Measurements from ENCODE around the gene LOXL3. TPM values are rescaled to one million over a fixed set of nuclear protein-coding genes. Genes with fewer than 3 reads are reported as not detected.

Gene LOXL3
- total RNA-seq, 1 donor from 2014 or later, result 24.2 TPM

DNA sequence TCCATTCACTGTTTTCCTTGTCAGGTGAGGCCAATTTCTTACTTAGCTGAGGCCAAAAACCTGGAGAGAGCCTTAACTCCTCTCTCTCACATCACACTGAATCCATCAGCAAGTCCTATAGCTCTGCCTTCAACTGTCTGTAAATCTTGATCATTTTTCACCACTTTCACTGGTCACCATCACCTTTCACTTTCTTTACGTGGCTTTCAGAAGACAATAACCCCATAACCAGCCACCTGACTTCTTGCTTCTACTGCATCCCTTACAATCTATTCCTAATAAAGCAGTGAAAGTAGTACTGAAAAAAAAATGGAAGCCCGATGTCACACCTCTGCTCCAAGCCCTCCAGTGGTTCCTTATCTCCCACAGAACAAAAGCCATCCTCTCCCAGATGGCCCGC lies 7.7 kb downstream of the LOXL3 start:
- Histone ChIP-seq H3K79me2 (ENCODE audit: low read depth) (peaks cover 4% of the 10 kb centered on the region), H2AFZ (replicated peaks) (no peak overlapping the region), H3K9ac (no peak overlapping the region), H3F3A (ENCODE audit: low read depth) (peaks cover 13% of the 10 kb centered on the region), H3K4me3 (no peak overlapping the region), H3K4me1 (peaks cover 4% of the 10 kb centered on the region), H3K27me3 (peaks cover 38% of the 10 kb centered on the region), H3K36me3 (no peaks in the 10 kb centered on the region), H3K4me2 (no peak overlapping the region), H3K9me3 (ENCODE audit: low read depth) (no peaks in the 10 kb centered on the region), H3K27ac (no peak overlapping the region), H4K20me1 (ENCODE audit: low read depth) (peaks cover 6% of the 10 kb centered on the region)
- peaks cover 21% of the 10 kb centered on the region for H3K27me3 Mint-ChIP-seq (ENCODE audit: insufficient read depth, low read depth)
- H3K4me1 Mint-ChIP-seq, result peaks cover 16% of the 10 kb centered on the region
- H3K36me3 Mint-ChIP-seq, result peaks cover 19% of the 10 kb centered on the region
- no peak overlapping the region for H3K4me3 Mint-ChIP-seq
- H3K9me3 Mint-ChIP-seq, result no peaks in the 10 kb centered on the region
- no peak for DNase-seq (ENCODE audit: low spot score)
- no peak for TF ChIP-seq EZH2phosphoT487 (IDR thresholded peaks at IDR 0.05)
- H3K27ac Mint-ChIP-seq, result no peak overlapping the region

DNA sequence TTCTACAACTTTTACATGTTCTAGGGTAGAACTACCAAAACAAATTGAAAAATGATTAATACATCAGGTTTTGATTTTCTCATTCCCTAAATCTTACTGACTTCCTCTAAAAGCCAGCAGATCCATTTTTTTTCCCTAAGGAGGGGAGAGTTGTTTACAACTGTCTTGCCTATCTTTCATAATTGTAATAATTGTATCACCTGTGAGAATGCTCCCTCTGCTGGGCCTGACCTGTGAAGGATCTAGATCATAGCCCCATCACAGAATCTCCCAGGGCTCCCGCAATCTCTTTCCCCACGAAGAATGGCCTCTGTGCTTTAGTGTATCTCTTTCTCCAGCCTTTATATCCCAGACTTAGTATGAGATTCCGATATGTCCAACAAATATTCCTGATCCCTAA lies 9.1 kb downstream of the LOXL3 start:
- Histone ChIP-seq H3K79me2 (ENCODE audit: low read depth) (no peaks in the 10 kb centered on the region), H3K27me3 (peaks cover 26% of the 10 kb centered on the region), H3K9ac (no peak overlapping the region), H2AFZ (replicated peaks) (no peak overlapping the region), H3K4me2 (no peak overlapping the region), H3K9me3 (ENCODE audit: low read depth) (no peaks in the 10 kb centered on the region), H3K4me3 (no peak overlapping the region), H3K4me1 (peaks cover 4% of the 10 kb centered on the region), H3K27ac (no peak overlapping the region), H4K20me1 (ENCODE audit: low read depth) (peaks cover 6% of the 10 kb centered on the region), H3F3A (ENCODE audit: low read depth) (peaks cover 10% of the 10 kb centered on the region), H3K36me3 (no peaks in the 10 kb centered on the region)
- no peak for TF ChIP-seq EZH2 (IDR thresholded peaks at IDR 0.05)
- Mint-ChIP-seq H3K27ac (no peak overlapping the region), H3K9me3 (no peaks in the 10 kb centered on the region), H3K27me3 (ENCODE audit: insufficient read depth, low read depth) (peaks cover 11% of the 10 kb centered on the region), H3K4me3 (no peak overlapping the region), H3K4me1 (peaks cover 10% of the 10 kb centered on the region), H3K36me3 (peaks cover 13% of the 10 kb centered on the region)
- no peak for DNase-seq (ENCODE audit: low spot score)

DNA sequence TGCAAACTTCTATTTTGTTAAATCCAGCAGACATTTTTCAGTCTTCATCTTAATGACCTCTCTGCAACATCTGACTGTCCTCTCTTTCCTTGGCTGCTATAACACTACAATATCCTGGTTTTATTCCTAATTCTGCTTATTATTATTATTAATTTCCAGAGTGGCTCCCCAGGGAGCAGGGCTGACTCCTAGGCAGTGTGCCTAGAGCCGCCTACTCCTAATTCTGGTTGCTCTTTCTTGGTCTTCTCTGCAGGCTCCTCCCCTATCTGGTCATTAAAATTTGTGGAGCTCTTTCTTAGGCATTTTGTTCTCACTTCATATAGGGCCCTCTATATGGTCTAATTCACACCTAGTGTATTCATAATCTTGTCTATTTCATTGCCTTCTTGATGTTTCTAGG lies 10.8 kb downstream of the LOXL3 start:
- peaks cover 8% of the 10 kb centered on the region for H3K36me3 Mint-ChIP-seq
- Histone ChIP-seq H4K20me1 (ENCODE audit: low read depth) (peaks cover 6% of the 10 kb centered on the region), H3K36me3 (no peaks in the 10 kb centered on the region), H3K4me2 (no peak overlapping the region), H3K79me2 (ENCODE audit: low read depth) (no peaks in the 10 kb centered on the region), H3K27ac (no peak overlapping the region), H3K9ac (no peak overlapping the region), H3K27me3 (peaks cover 10% of the 10 kb centered on the region), H2AFZ (replicated peaks) (no peak overlapping the region), H3F3A (ENCODE audit: low read depth) (peaks cover 4% of the 10 kb centered on the region), H3K9me3 (ENCODE audit: low read depth) (no peaks in the 10 kb centered on the region), H3K4me3 (no peak overlapping the region), H3K4me1 (no peaks in the 10 kb centered on the region)
- TF ChIP-seq EZH2 (IDR thresholded peaks at IDR 0.05) (no peak), EZH2phosphoT487 (IDR thresholded peaks at IDR 0.05) (no peak)
- TF ChIP-seq, protein P1, sequence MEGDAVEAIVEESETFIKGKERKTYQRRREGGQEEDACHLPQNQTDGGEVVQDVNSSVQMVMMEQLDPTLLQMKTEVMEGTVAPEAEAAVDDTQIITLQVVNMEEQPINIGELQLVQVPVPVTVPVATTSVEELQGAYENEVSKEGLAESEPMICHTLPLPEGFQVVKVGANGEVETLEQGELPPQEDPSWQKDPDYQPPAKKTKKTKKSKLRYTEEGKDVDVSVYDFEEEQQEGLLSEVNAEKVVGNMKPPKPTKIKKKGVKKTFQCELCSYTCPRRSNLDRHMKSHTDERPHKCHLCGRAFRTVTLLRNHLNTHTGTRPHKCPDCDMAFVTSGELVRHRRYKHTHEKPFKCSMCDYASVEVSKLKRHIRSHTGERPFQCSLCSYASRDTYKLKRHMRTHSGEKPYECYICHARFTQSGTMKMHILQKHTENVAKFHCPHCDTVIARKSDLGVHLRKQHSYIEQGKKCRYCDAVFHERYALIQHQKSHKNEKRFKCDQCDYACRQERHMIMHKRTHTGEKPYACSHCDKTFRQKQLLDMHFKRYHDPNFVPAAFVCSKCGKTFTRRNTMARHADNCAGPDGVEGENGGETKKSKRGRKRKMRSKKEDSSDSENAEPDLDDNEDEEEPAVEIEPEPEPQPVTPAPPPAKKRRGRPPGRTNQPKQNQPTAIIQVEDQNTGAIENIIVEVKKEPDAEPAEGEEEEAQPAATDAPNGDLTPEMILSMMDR (IDR thresholded peaks at IDR 0.05), result no peak
- no peaks in the 10 kb centered on the region for H3K9me3 Mint-ChIP-seq
- no peak for DNase-seq (ENCODE audit: low spot score)
- H3K27ac Mint-ChIP-seq, result no peak overlapping the region
- peaks cover 8% of the 10 kb centered on the region for H3K27me3 Mint-ChIP-seq (ENCODE audit: insufficient read depth, low read depth)
- no peak overlapping the region for H3K4me3 Mint-ChIP-seq
- peaks cover 1% of the 10 kb centered on the region for H3K4me1 Mint-ChIP-seq

DNA sequence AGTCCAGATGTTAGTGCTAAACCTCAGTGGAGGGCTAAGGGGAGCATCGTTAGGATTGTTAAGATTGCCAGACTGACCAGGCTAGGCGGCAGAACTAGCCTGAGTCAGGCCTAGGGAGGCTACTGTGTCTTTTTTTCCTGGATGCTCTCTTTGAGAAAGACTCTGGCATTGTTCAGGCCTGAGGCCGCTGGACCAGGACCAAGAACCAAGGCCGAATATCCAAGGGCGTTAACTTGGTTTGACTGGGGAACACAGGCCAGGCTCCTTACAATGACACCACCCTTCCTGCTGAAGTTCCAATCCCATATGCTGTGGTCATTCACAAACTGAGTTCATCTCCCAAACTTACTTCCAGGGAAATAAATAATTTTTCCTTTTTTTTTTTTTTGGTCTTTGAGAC lies 13.5 kb downstream of the LOXL3 start:
- H3K4me1 Mint-ChIP-seq, result no peaks in the 10 kb centered on the region
- no peak for DNase-seq (ENCODE audit: low spot score)
- Histone ChIP-seq H3K27ac (no peak overlapping the region), H3K4me2 (no peak overlapping the region), H2AFZ (replicated peaks) (no peak overlapping the region), H3K27me3 (no peaks in the 10 kb centered on the region), H3K4me1 (no peaks in the 10 kb centered on the region), H3F3A (ENCODE audit: low read depth) (no peaks in the 10 kb centered on the region), H3K9me3 (ENCODE audit: low read depth) (no peaks in the 10 kb centered on the region), H3K79me2 (ENCODE audit: low read depth) (no peaks in the 10 kb centered on the region), H4K20me1 (ENCODE audit: low read depth) (no peaks in the 10 kb centered on the region), H3K4me3 (no peak overlapping the region), H3K9ac (no peak overlapping the region), H3K36me3 (no peaks in the 10 kb centered on the region)
- H3K27me3 Mint-ChIP-seq (ENCODE audit: insufficient read depth, low read depth), result peaks cover 6% of the 10 kb centered on the region
- no peak overlapping the region for H3K4me3 Mint-ChIP-seq
- no peak for TF ChIP-seq EZH2 (IDR thresholded peaks at IDR 0.05)
- TF ChIP-seq, protein P1 (IDR thresholded peaks at IDR 0.05), result no peak
- no peaks in the 10 kb centered on the region for H3K9me3 Mint-ChIP-seq
- no peak overlapping the region for H3K27ac Mint-ChIP-seq
- H3K36me3 Mint-ChIP-seq, result peaks cover 3% of the 10 kb centered on the region
